K562 (cell line): Measurements from ENCODE around the gene HSD11B1L. TPM values are rescaled to one million over a fixed set of nuclear protein-coding genes. Genes with fewer than 3 reads are reported as not detected.

Experiments
- ATAC-seq: fragments of 200-7000 bp; cut with Tn5 transposase; 3 replicates; pipeline ENCODE4 v1.9.1; 2020; ENCODE audit warnings: moderate library complexity
- BruUV-seq: library from RNA; stranded (reverse); fragments of 400-500 nt; replicated peaks from 2 replicates; lab custom pipeline; 2021; lab: Mats Ljungman, UMichigan
- CTCF ChIA-PET: fragments of 300-600 bp; formaldehyde crosslinking; extraction: SDS; loops from one replicate; lab custom pipeline; 2021; ENCODE audit warnings: low intra/inter-chr PET ratio; lab: Yijun Ruan, JAX
- POLR2A ChIA-PET: fragments of 300-600, 350-650 bp; sonication (Branson Sonifier 250); formaldehyde crosslinking; extraction: SDS; loops from one replicate; lab custom pipeline; 2021; ENCODE audit warnings: antibody characterized with exemption, inconsistent platforms; lab: Yijun Ruan, JAX
- DNase-seq, 4 experiments: peaks; one replicate each; pipeline versions ENCODE4 v3.0.0 to v3.0.0-alpha.2; 2011 to 2018; ENCODE audit warnings: low spot score in 3 of 4, mixed read lengths in 3 of 4; ENCODE audit errors: extremely low read depth in 1 of 4
- FAIRE-seq: peaks from 2 replicates; lab custom pipeline; 2011; peaks lifted over from hg19 to GRCh38; lab: Jason Lieb, UNC
- H2AFZ ChIP-seq: 2 replicates; pipeline ENCODE4 v1.6.0; 2011; ENCODE audit warnings: low read depth, low read length, control low read depth, inconsistent platforms
- H3K27ac ChIP-seq: fragments of 200-600 bp; 3 replicates; pipeline ENCODE4 v1.8.0; 2011; ENCODE audit warnings: low read depth, mild to moderate bottlenecking, control low read depth, inconsistent platforms, low read length, moderate library complexity, mixed read lengths; ENCODE audit errors: extremely low read depth
- H3K27me3 ChIP-seq, 2 experiments: fragments of 300-600 bp in 1 of 2; 2 replicates in 1 of 2; 3 replicates in 1 of 2; pipeline versions ENCODE4 v1.6.0 to v1.8.0; 2011; ENCODE audit warnings: inconsistent platforms in 2 of 2, low read length in 2 of 2, mild to moderate bottlenecking in 1 of 2, mixed read lengths in 1 of 2, moderate library complexity in 1 of 2; ENCODE audit not compliant: control insufficient read depth in 2 of 2, insufficient read depth in 2 of 2
- H3K36me3 ChIP-seq: fragments of 300-600 bp; 3 replicates; pipeline ENCODE4 v1.8.0; 2011; ENCODE audit warnings: mild to moderate bottlenecking, low read length, inconsistent platforms; ENCODE audit not compliant: control insufficient read depth, insufficient read depth
- H3K4me1 ChIP-seq, 2 experiments: fragments of 200-600 bp in 1 of 2; replicated peaks in 1 of 2; 2 replicates in 1 of 2; 3 replicates in 1 of 2; pipeline versions ENCODE4 v1.5.1 to v1.8.0; 2011; ENCODE audit warnings: inconsistent platforms in 2 of 2, low read length in 2 of 2, mild to moderate bottlenecking in 1 of 2, mixed read lengths in 1 of 2, moderate library complexity in 1 of 2; ENCODE audit not compliant: control insufficient read depth in 2 of 2, insufficient read depth in 2 of 2
- H3K4me2 ChIP-seq: 2 replicates; pipeline ENCODE4 v1.6.1; 2011; ENCODE audit warnings: low read length, control low read depth, inconsistent platforms, mixed read lengths; ENCODE audit not compliant: insufficient read depth
- H3K4me3 ChIP-seq: fragments of 200-600 bp; sonication (generic), shearing (Covaris generic); 2 replicates; pipeline ENCODE4 v1.5.1; 2016; ENCODE audit warnings: control low read depth, inconsistent platforms
- H3K79me2 ChIP-seq: fragments of 200-600 bp; 3 replicates; pipeline ENCODE4 v1.8.0; 2011; ENCODE audit warnings: low read length, inconsistent platforms; ENCODE audit not compliant: control insufficient read depth, insufficient read depth
- H3K9ac ChIP-seq, 2 experiments: 2 replicates each; pipeline versions ENCODE4 v1.6.0 to v1.6.1; 2011; ENCODE audit warnings: low read depth in 2 of 2, low read length in 2 of 2, control low read depth in 1 of 2, inconsistent platforms in 1 of 2, mild to moderate bottlenecking in 1 of 2, mixed read lengths in 1 of 2; ENCODE audit not compliant: insufficient read depth in 1 of 2
- H3K9me1 ChIP-seq: one replicate; pipeline ENCODE4 v1.6.0; 2011; ENCODE audit warnings: inconsistent platforms, mild to moderate bottlenecking, low read length, moderate library complexity; ENCODE audit not compliant: control insufficient read depth, insufficient read depth
- H3K9me3 ChIP-seq: replicated peaks from 2 replicates; pipeline ENCODE4 v1.5.1; 2011; ENCODE audit warnings: low read depth, low read length, inconsistent platforms; ENCODE audit not compliant: control insufficient read depth, insufficient read depth
- H4K20me1 ChIP-seq: replicated peaks from 2 replicates; pipeline ENCODE4 v1.6.1; 2011; ENCODE audit warnings: low read length, inconsistent platforms, mixed read lengths; ENCODE audit not compliant: control insufficient read depth, insufficient read depth
- ARNT ChIP-seq, 2 experiments: fragments of 450-650 bp; IDR thresholded peaks; 2 replicates each; pipeline ENCODE4 v1.6.1; 2016; ENCODE audit warnings: mild to moderate bottlenecking in 1 of 2
- DMBX1 ChIP-seq: fragments of 250-450 bp; sonication (Bioruptor Pico); IDR thresholded peaks from 2 replicates; pipeline ENCODE4 v1.8.0; 2022; ENCODE audit warnings: inconsistent platforms, mild to moderate bottlenecking, moderate library complexity, borderline replicate concordance
- MEF2D ChIP-seq: conservative IDR thresholded peaks from 2 replicates; pipeline ENCODE4 v1.6.1; 2016; ENCODE audit warnings: low read depth, missing genetic modification characterization, missing compliant biosample characterization
- MEIS2 ChIP-seq: fragments of 450-650 bp; IDR thresholded peaks from 2 replicates; pipeline ENCODE4 v1.6.1; 2014; ENCODE audit warnings: mild to moderate bottlenecking; ENCODE audit not compliant: partially characterized antibody
- NCOA6 ChIP-seq: fragments of 450-650 bp; IDR thresholded peaks from 2 replicates; pipeline ENCODE4 v1.6.1; 2017; ENCODE audit warnings: mild to moderate bottlenecking
- PCBP1 ChIP-seq: fragments of 200-400 bp; formaldehyde crosslinking; IDR thresholded peaks from 2 replicates; pipeline ENCODE4 v1.6.1; 2018; ENCODE audit warnings: mild to moderate bottlenecking, low read depth, low read length; ENCODE audit not compliant: poor library complexity, severe bottlenecking
- SMAD3 ChIP-seq: fragments of 450-650 bp; formaldehyde crosslinking; conservative IDR thresholded peaks from 2 replicates; pipeline ENCODE4 v1.4.0; 2020; ENCODE audit warnings: mild to moderate bottlenecking
- SUPT5H ChIP-seq: fragments of 450-650 bp; IDR thresholded peaks from 2 replicates; pipeline ENCODE4 v1.6.1; 2016
- WGBS: fragments of 100-300 bp; shearing (Covaris generic); methylation state at CpG from one replicate; pipeline ENCODE4 v1.1.6; 2016; ENCODE audit warnings: low coverage, mixed read lengths; ENCODE audit not compliant: insufficient coverage; ENCODE audit errors: missing lambda C conversion rate; 5-methylcytosine and 5-hydroxymethylcytosine counted together
- in situ Hi-C: fragments of 300-500 bp; cut with MboI; formaldehyde crosslinking; loops from 4 replicates; pipeline ENCODE4 v1.15.0; 2018; ENCODE audit warnings: inconsistent platforms, mixed read lengths
- intact Hi-C: fragments of 100-400 bp; cut with micrococcal nuclease; formaldehyde crosslinking; loops from 2 replicates; pipeline ENCODE4 v1.14.2; 2022
- polyA plus RNA-seq, 8 experiments: library from polyadenylated mRNA; depleted of rRNA in 4 of 8; stranded (reverse) in 5 of 8; unstranded in 3 of 8; fragments of >200 nt; fragmentation: Nextera tagmentation in 2 of 8; fragmentation: Illumina TruSeq in 1 of 8; extraction: Ambion mirVana in 2 of 8; extraction: Trizol in 1 of 8; gene quantifications; 2 replicates each; pipeline versions ENCODE4 v1.2.1 to v1.2.3, GENCODE V29; 2011 to 2014; ENCODE audit warnings: inconsistent platforms in 1 of 8, missing spikeins in 1 of 8
- total RNA-seq, 7 experiments: library from RNA; depleted of rRNA in 6 of 7; stranded (reverse); fragments of >200 nt in 6 of 7; fragmentation: Illumina TruSeq in 2 of 7; extraction: Trizol in 2 of 7; gene quantifications; 2 replicates each; pipeline versions ENCODE4 v1.2.1 to v1.2.3, GENCODE V29; 2011 to 2021; ENCODE audit warnings: low replicate concordance in 1 of 7
- TF ChIP-seq, protein P1 (sequence below): fragments of 450-650 bp; formaldehyde crosslinking; IDR thresholded peaks from 2 replicates; pipeline ENCODE4 v1.4.0; 2020; ENCODE audit warnings: mild to moderate bottlenecking, moderate library complexity

HSD11B1L gene
- total and polyA plus RNA-seq, 9 of the 15 experiments (the other 6 are each of a cell fraction or from before 2014, with no cell fraction given): 0.31 to 7.7 (median 2.3) TPM

GRCh38 chr19:5644037-5644436 is 36.8 kb upstream of the HSD11B1L start:
- intact Hi-C loops: no loop called here
- H3K9ac ChIP-seq: no peak overlapping the region
- peaks cover 79% of the 10 kb centered on the region for H3K79me2 ChIP-seq

More at GRCh38 chr19:5644037-5644436, 36.8 kb upstream of the HSD11B1L start:
- CTCF ChIA-PET: no interaction called here
- BruUV-seq: no TSS peak
- Histone ChIP-seq H3K9me1 (peaks cover 8% of the 10 kb centered on the region), H2AFZ (no peak overlapping the region)
- in situ Hi-C loops: no loop called here
- TF ChIP-seq PCBP1 (no peak), SUPT5H (no peak), MEIS2 (no peak), MEF2D (tag) (no peak), ARNT (IDR thresholded peaks at IDR 0.05) (no peak), NCOA6 (no peak), SMAD3 (no peak), DMBX1 (CRISPR knock-in tag) (no peak)
- TF ChIP-seq, protein P1, sequence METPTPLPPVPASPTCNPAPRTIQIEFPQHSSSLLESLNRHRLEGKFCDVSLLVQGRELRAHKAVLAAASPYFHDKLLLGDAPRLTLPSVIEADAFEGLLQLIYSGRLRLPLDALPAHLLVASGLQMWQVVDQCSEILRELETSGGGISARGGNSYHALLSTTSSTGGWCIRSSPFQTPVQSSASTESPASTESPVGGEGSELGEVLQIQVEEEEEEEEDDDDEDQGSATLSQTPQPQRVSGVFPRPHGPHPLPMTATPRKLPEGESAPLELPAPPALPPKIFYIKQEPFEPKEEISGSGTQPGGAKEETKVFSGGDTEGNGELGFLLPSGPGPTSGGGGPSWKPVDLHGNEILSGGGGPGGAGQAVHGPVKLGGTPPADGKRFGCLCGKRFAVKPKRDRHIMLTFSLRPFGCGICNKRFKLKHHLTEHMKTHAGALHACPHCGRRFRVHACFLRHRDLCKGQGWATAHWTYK: no peak
- TF ChIP-seq, all 486 proteins: peak for 0
- Histone ChIP-seq H3K27me3 (no peaks in the 10 kb centered on the region), H3K4me1 (no peaks in the 10 kb centered on the region), H3K4me2 (no peak overlapping the region), H3K36me3 (peaks cover 90% of the 10 kb centered on the region), H3K9me3 (no peaks in the 10 kb centered on the region), H3K27ac (no peak overlapping the region), H4K20me1 (peaks cover 29% of the 10 kb centered on the region), H3K4me3 (no peak overlapping the region)
- FAIRE-seq: no peak
- no peak for ATAC-seq
- 97% methylated on average over 2 of the region's 2 CpGs for WGBS
- no peak for DNase-seq
- POLR2A ChIA-PET: interaction anchor here (0.8 to 1.1 kb wide), 2 partner anchors 9 to 39 kb away, joined by 3 to 4 read pairs; no protein-coding TSS in a partner anchor
